Activated CD4-positive, alpha-beta memory T cell treated with anti-CD3 and anti-CD28 coated beads, Interleukin-2, amount 10 ng/mL, durations not matched to agents 7 days and 5 days (primary cell): Measurements from ENCODE around the gene CPNE7. TPM values are rescaled to one million over a fixed set of nuclear protein-coding genes. Genes with fewer than 3 reads are reported as not detected.

Experiments
- CTCF ChIA-PET: fragments of 350-600 bp; sonication (Branson Sonifier 250); formaldehyde crosslinking; loops from one replicate; lab custom pipeline; 2021; ENCODE audit warnings: antibody characterized with exemption, inconsistent platforms; lab: Charles Lee
- POLR2A ChIA-PET: fragments of 350-600 bp; sonication (Branson Sonifier 250); formaldehyde crosslinking; loops from one replicate; lab custom pipeline; 2021; ENCODE audit warnings: antibody characterized with exemption; lab: Charles Lee
- DNase-seq: peaks from one replicate; pipeline ENCODE4 v3.0.0-alpha.2; 2020
- H3K27ac Mint-ChIP-seq: one replicate; pipeline ENCODE4 v1.8.0; 2021; ENCODE audit warnings: mild to moderate bottlenecking, mixed read lengths
- H3K27me3 Mint-ChIP-seq: one replicate; pipeline ENCODE4 v1.8.0; 2021; ENCODE audit warnings: mixed read lengths
- H3K36me3 Mint-ChIP-seq: one replicate; pipeline ENCODE4 v1.8.0; 2021; ENCODE audit warnings: low read depth, mixed read lengths
- H3K4me1 Mint-ChIP-seq: one replicate; pipeline ENCODE4 v1.8.0; 2021; ENCODE audit warnings: mixed read lengths
- H3K4me3 Mint-ChIP-seq: one replicate; pipeline ENCODE4 v1.8.0; 2021; ENCODE audit warnings: mild to moderate bottlenecking, mixed read lengths
- H3K9me3 Mint-ChIP-seq: one replicate; pipeline ENCODE4 v1.8.0; 2021; ENCODE audit warnings: mixed read lengths
- total RNA-seq, 2 experiments: library from RNA; stranded (reverse); gene quantifications; one replicate each; pipeline ENCODE4 v1.2.3, GENCODE V29; 2021

The CPNE7 gene
- total RNA-seq, 2 experiments from 2014 or later = 3.3 to 4.4 TPM

DNA sequence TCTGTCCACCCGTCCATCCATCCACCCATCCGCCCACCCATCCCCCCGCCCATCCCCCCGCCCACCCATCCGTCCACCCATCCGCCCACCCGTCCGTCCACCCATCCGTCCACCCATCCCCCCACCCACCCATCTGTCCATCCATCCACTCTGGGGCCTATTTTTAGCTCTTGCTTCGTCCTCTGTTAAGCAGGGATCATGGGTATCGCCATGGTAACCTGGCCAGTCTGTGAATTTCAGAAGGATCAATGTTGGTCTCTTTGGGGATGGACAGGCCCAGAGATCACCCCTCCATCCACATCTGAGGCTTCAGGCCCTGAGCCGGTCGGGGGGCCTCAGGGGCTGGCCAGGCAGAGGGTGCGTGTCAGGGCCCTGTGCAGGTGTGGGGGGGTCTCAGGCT is 22.6 kb downstream of the CPNE7 start:
- no peak overlapping the region for H3K27ac Mint-ChIP-seq
- H3K4me1 Mint-ChIP-seq = peaks cover 26% of the 10 kb centered on the region
- H3K36me3 Mint-ChIP-seq = no peaks in the 10 kb centered on the region
- ChIA-PET CTCF (no interaction called here), POLR2A (no interaction called here)
- DNase-seq = no peak
- no peaks in the 10 kb centered on the region for H3K27me3 Mint-ChIP-seq
- H3K9me3 Mint-ChIP-seq = no peaks in the 10 kb centered on the region
- H3K4me3 Mint-ChIP-seq = no peak overlapping the region

DNA sequence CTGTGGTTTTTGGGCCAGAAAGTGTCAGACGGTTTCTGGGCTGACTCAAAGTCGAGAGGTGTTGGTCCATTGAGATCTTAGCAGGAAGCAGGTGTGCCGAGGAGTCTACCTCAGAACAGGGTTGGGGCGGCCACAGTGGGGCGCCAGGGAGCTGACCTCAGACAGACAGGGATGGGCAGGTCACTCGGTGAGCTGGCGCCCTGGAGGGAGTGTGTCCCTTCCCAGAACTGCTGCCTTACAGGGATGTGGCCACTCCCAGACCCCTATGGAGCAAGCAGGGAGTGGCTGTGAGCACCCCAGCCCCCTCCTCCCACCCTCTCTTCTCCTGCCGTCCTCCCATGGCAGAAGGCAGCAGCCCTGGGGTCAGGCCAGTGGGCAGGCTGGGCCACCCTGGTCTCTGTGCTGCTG is 23.9 kb downstream of the CPNE7 start:
- peak; percentile 44 for DNase-seq
- CTCF ChIA-PET = interaction anchor here (1.5 kb wide), 1 partner anchor 311 kb away, joined by 3 read pairs; no protein-coding TSS in a partner anchor
- Mint-ChIP-seq H3K36me3 (no peaks in the 10 kb centered on the region), H3K27ac (no peak overlapping the region), H3K4me1 (peaks cover 15% of the 10 kb centered on the region), H3K4me3 (no peak overlapping the region), H3K27me3 (no peaks in the 10 kb centered on the region), H3K9me3 (no peaks in the 10 kb centered on the region)
- POLR2A ChIA-PET = no interaction called here

DNA sequence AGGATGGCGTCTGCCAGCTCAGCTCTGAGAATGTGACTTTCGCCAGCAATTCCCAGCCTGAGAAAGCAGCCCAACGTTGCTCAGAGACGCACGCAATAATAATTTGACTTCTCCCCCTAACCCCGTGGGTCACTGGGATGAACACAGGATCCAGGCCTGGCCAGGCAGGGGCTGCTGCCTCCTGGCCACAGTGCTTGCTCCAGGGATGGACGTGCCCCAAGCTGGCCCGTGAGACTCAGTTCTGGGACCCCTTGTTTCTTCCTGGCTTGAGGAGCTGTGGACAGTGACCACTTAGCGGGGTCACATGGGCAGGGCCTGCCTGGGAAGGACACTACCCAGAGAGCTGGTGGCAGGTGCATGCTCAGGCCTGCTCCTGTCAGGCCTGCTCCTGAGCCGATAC is 24.3 kb downstream of the CPNE7 start:
- H3K4me3 Mint-ChIP-seq = no peak overlapping the region
- H3K27ac Mint-ChIP-seq = no peak overlapping the region
- ChIA-PET CTCF (interaction anchor here (1.5 kb wide), 1 partner anchor 310 kb away, joined by 3 read pairs; no protein-coding TSS in a partner anchor), POLR2A (no interaction called here)
- DNase-seq = no peak
- H3K9me3 Mint-ChIP-seq = no peaks in the 10 kb centered on the region
- H3K27me3 Mint-ChIP-seq = no peaks in the 10 kb centered on the region
- peaks cover 15% of the 10 kb centered on the region for H3K4me1 Mint-ChIP-seq
- no peaks in the 10 kb centered on the region for H3K36me3 Mint-ChIP-seq

DNA sequence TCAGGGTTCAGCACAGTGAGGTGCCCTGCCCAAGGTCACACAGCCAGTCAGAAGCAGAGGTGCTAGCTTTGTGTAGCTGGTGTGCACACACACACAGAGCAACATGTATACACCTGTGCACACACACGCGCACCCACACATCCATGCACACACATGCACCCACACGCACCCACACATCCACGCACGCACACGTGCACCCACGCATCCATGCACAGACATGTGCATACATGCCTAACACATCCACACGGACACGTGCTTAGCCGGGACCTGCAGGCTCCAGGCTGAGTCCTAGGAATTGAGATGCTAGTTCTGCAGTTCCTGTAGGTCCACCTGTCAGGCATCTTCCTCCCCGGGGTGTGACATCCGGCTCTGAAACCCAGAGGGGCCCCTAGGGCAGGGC is 24.9 kb downstream of the CPNE7 start:
- no peaks in the 10 kb centered on the region for H3K9me3 Mint-ChIP-seq
- ChIA-PET POLR2A (no interaction called here), CTCF (interaction anchor here (1.5 kb wide), 1 partner anchor 310 kb away, joined by 3 read pairs; no protein-coding TSS in a partner anchor)
- H3K4me3 Mint-ChIP-seq = no peak overlapping the region
- H3K27ac Mint-ChIP-seq = no peak overlapping the region
- H3K36me3 Mint-ChIP-seq = no peaks in the 10 kb centered on the region
- no peaks in the 10 kb centered on the region for H3K27me3 Mint-ChIP-seq
- no peak for DNase-seq
- peaks cover 15% of the 10 kb centered on the region for H3K4me1 Mint-ChIP-seq

DNA sequence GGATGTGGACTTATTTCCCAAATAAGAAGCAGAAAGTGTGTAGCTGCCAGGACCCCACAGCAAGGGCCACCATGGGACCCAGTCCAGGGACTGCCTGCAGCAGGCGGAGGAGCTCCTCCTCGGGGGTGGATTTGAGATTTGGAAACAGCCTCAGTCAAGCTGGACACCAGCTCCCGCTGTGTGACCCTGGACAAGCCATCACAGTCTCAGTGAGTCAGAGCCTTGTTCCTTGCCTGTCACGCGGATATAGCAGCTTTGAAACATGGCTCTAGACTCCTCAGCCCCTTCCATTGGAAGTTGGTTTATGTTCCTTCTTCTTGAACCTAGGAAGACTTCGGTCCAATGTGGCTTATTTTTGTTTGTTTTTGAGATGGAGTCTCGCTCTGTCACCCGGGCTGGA is 25.4 kb downstream of the CPNE7 start:
- Mint-ChIP-seq H3K27me3 (no peaks in the 10 kb centered on the region), H3K27ac (no peak overlapping the region), H3K4me3 (no peak overlapping the region), H3K9me3 (no peaks in the 10 kb centered on the region), H3K36me3 (no peaks in the 10 kb centered on the region), H3K4me1 (peaks cover 12% of the 10 kb centered on the region)
- DNase-seq = no peak
- CTCF ChIA-PET = interaction anchor here (1.5 kb wide), 1 partner anchor 309 kb away, joined by 3 read pairs; no protein-coding TSS in a partner anchor
- POLR2A ChIA-PET = no interaction called here

DNA sequence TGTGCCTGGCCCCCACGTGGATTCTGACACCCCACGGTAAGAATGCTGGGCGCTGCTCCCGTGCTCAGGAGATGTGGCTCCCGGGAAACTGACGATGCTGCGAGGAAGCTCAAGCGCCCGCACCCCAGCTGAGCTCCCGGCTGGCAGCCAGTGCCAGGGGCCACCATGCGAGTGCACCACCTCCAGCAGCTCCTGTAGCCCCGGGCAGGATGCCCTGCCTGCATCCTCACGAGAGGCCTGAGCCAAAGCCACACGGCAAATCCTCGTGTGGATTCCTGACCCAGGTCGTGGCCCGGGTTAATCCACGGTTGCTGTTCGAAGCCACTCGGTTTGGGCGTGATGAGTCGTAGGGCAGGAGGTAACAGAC is 26.3 kb downstream of the CPNE7 start:
- peaks cover 12% of the 10 kb centered on the region for H3K4me1 Mint-ChIP-seq
- no peaks in the 10 kb centered on the region for H3K27me3 Mint-ChIP-seq
- H3K4me3 Mint-ChIP-seq = no peak overlapping the region
- DNase-seq = no peak
- no peaks in the 10 kb centered on the region for H3K36me3 Mint-ChIP-seq
- no peaks in the 10 kb centered on the region for H3K9me3 Mint-ChIP-seq
- ChIA-PET CTCF (no interaction called here), POLR2A (interaction anchor here (0.9 kb wide), 1 partner anchor 40 kb away, joined by 4 read pairs; no protein-coding TSS in a partner anchor)
- no peak overlapping the region for H3K27ac Mint-ChIP-seq

DNA sequence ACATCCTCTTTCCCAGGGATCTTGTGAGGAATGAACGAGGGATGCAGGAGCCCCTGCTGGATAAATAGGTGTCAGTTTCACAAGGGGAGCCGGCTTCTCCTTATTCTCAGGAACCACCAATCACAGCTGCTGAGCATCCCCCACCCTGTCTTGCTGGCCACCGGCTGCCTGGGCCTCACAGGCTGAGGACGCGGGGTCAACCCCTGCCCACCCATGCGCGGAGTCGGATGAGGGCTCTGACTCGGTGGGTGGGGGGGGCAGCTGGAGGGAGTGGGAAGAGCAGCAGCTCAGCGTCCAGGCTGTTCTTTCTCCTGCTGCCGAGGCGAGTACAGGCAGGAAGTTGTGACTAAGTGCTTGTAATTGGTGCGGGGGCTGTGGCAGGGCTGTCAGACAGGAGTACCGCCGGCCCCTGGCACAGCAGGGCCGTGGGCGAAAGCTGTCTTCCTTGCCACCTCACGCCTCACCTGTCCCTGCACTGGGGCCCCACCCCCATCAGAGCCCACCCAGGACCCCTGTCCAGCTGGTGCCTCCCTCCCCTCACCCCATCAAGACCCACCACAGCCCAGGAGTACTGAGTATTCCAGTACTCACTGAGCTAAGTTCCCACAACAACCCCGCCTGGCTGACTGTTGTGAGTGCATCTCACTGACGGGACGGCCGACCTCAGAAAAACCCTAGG is 26.9 kb downstream of the CPNE7 start:
- no peak overlapping the region for H3K27ac Mint-ChIP-seq
- no peaks in the 10 kb centered on the region for H3K36me3 Mint-ChIP-seq
- POLR2A ChIA-PET = interaction anchor here (0.9 kb wide), 1 partner anchor 39 kb away, joined by 4 read pairs; no protein-coding TSS in a partner anchor
- peaks cover 12% of the 10 kb centered on the region for H3K4me1 Mint-ChIP-seq
- H3K27me3 Mint-ChIP-seq = no peaks in the 10 kb centered on the region
- H3K9me3 Mint-ChIP-seq = no peaks in the 10 kb centered on the region
- DNase-seq = peak; percentile 55
- no peak overlapping the region for H3K4me3 Mint-ChIP-seq
- CTCF ChIA-PET = no interaction called here

DNA sequence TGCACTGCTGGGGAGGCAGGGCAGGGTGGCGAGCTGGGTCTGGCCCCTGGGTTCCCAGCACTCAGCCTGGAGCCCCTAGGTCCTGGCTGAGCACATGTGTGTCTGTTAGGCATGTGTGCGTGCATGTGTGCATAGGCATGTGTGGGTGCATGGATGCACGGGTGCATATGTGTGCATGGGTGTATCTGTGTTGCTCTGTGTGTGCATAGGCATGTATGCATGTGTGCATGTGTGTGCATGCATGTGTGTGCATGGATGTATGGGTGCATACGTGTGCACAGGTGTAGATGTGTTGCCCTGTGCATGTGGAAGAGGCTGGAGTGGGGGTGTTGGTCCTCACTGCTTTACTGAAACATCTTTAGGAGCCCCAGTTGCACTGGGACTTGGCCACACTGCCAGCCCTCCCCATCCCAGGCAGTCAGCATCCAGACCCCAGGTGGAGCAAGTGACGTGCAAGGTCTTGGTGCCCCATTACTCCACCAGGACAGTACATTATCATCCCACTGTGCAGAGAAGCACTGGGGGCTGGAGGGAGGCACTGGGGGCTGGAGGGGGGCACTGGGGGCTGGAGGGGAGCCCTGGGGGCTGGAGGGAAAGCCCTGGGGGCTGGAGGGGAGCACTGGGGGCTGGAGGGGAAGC is 27.5 kb downstream of the CPNE7 start:
- H3K27me3 Mint-ChIP-seq = peaks cover 2% of the 10 kb centered on the region
- H3K4me1 Mint-ChIP-seq = peaks cover 12% of the 10 kb centered on the region
- no peak overlapping the region for H3K27ac Mint-ChIP-seq
- DNase-seq = no peak
- ChIA-PET CTCF (no interaction called here), POLR2A (interaction anchor here (0.9 kb wide), 1 partner anchor 38 kb away, joined by 4 read pairs; no protein-coding TSS in a partner anchor)
- H3K36me3 Mint-ChIP-seq = no peaks in the 10 kb centered on the region
- no peak overlapping the region for H3K4me3 Mint-ChIP-seq
- no peaks in the 10 kb centered on the region for H3K9me3 Mint-ChIP-seq

DNA sequence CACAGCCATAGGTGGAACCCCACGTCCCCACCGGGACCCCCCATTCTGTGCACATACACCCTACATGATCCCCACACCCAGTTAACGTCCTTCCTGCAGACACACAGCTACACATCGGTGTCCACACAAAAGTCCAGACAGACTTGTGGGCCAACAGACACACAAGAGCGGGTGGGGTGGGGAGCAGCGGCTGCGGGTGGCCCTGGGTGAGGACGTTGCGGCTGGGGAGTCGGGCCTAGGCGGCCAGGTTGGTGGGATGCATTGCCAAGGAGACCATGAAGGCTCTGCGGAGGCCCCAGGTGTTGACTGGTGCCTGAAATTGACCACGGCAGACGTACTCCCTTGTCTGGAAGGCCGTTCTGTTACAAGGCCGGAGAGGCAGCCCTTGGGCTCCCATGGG is 29.2 kb downstream of the CPNE7 start:
- Mint-ChIP-seq H3K9me3 (no peaks in the 10 kb centered on the region), H3K4me1 (peaks cover 12% of the 10 kb centered on the region), H3K27me3 (peaks cover 2% of the 10 kb centered on the region), H3K36me3 (no peaks in the 10 kb centered on the region), H3K27ac (no peak overlapping the region), H3K4me3 (no peak overlapping the region)
- DNase-seq = no peak
- CTCF ChIA-PET = no interaction called here
- POLR2A ChIA-PET = no interaction called here

DNA sequence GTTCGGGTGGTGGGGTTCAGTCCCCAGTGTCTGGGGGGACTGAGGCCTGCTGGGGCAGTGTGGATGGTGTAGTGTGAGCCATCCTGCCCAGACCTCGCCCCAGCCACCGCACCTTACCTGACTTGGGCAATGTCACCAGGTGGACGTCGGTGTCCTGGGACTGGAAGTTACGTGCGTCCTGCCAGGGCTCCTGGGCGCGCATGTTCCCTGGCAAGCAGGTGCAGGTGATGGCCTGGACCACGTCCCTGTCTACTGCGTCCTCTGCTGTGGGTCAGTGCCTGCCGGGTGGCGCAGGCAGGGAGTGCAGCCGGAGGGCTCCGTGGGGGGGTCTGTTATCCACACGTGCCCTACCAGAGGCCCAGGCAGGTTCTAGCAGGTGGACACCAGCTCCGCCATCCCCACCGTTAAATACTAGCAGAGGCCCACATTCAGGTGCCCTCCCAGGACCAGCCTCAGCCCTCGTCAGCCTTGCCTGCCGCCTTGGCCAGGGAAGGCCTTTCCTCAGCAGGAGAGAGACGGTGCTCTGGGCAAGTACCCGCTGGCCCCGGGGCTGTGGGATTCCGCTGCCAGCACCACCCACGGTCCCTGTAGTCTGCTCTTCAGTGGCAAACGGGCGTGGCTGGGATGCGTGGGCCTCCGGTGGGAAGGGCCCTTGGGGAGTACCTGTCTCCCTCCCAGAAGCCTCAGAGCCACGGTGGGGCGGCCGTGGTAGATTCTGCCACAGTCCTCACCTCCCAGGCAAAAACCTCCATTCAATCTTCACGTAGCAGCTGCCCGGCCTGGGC is 29.8 kb downstream of the CPNE7 start:
- CTCF ChIA-PET = no interaction called here
- POLR2A ChIA-PET = no interaction called here
- H3K36me3 Mint-ChIP-seq = no peaks in the 10 kb centered on the region
- no peak for DNase-seq
- no peak overlapping the region for H3K4me3 Mint-ChIP-seq
- no peak overlapping the region for H3K27ac Mint-ChIP-seq
- peaks cover 12% of the 10 kb centered on the region for H3K4me1 Mint-ChIP-seq
- H3K27me3 Mint-ChIP-seq = peaks cover 3% of the 10 kb centered on the region
- no peaks in the 10 kb centered on the region for H3K9me3 Mint-ChIP-seq

DNA sequence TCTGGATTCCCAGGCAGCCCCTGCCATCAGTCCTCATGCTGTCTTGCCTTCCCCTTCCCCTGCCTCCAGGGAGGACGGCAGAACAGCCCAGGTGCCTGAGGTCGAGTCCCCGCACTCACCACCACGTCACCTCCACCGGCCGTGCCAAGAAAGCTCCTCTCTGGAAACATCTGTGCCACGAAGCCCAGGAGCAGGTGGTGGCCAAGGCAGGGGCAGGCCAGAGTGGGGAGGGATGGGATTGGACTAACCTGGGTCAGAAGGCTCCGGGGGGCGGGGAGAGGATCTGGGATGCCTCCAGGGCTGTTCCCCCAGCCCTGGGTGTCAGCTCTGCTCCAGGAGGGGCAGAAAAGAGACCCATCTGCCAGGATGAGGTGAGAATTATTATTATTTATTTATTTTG is 30.4 kb downstream of the CPNE7 start:
- POLR2A ChIA-PET = no interaction called here

DNA sequence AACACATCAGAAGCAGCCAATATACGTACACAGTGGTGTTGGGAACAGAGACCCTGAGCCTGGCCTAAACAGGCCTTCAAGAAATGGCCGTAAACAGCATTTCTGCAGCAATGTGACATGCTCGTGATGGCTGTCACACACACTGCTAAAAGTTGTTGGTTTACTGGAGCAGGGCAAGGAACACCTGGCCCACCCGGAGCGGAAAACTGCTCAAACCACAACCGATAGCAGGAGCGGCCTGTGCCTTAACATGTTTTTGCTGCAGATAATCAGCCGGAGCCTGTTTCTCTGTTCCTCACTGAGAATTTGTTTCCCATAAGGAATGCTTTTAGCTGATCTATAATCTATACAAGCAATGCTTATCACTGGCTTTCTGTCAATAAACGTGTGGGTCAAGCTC is 31.9 kb downstream of the CPNE7 start:
- Mint-ChIP-seq H3K4me1 (peaks cover 7% of the 10 kb centered on the region), H3K4me3 (no peak overlapping the region), H3K9me3 (no peaks in the 10 kb centered on the region), H3K36me3 (no peaks in the 10 kb centered on the region), H3K27ac (no peak overlapping the region), H3K27me3 (peaks cover 3% of the 10 kb centered on the region)
- DNase-seq = no peak
- ChIA-PET POLR2A (no interaction called here), CTCF (no interaction called here)

More for the DNA sequence above, 30.4 kb downstream of the CPNE7 start:
- Mint-ChIP-seq H3K27me3 (peaks cover 3% of the 10 kb centered on the region), H3K4me3 (no peak overlapping the region), H3K36me3 (no peaks in the 10 kb centered on the region), H3K27ac (no peak overlapping the region), H3K9me3 (no peaks in the 10 kb centered on the region), H3K4me1 (peaks cover 12% of the 10 kb centered on the region)
- CTCF ChIA-PET = no interaction called here
- no peak for DNase-seq
